Caco-2 (cell line): ENCODE measurements around the gene MLN. TPM values are rescaled to one million over a fixed set of nuclear protein-coding genes. Genes with fewer than 3 reads are reported as not detected.

Experiments used
- BruUV-seq: library from RNA; stranded (reverse); fragments of 400-500 nt; replicated peaks from 2 replicates; lab custom pipeline; 2021; lab: Mats Ljungman, UMichigan
- CTCF ChIA-PET: fragments of 300-600 bp; sonication (Branson Sonifier 250); formaldehyde crosslinking; loops from one replicate; lab custom pipeline; 2022; ENCODE audit warnings: antibody characterized with exemption; lab: Charles Lee
- POLR2A ChIA-PET: fragments of 300-600 bp; sonication (Branson Sonifier 250); formaldehyde crosslinking; loops from one replicate; lab custom pipeline; 2022; ENCODE audit warnings: antibody characterized with exemption; lab: Charles Lee
- DNase-seq, 2 experiments: peaks; one replicate each; pipeline versions ENCODE4 v3.0.0 to v3.0.0-alpha.2; 2020 to 2022
- H3K27me3 ChIP-seq: replicated peaks from 2 replicates; pipeline ENCODE4 v1.6.0; 2011; ENCODE audit warnings: low read length; ENCODE audit not compliant: control insufficient read depth, insufficient read depth
- H3K36me3 ChIP-seq: 2 replicates; pipeline ENCODE4 v1.5.1; 2011; ENCODE audit warnings: low read length; ENCODE audit not compliant: control insufficient read depth, insufficient read depth
- H3K4me1 ChIP-seq: fragments of 250-450 bp; sonication (Bioruptor Pico); 2 replicates; pipeline ENCODE4 v1.5.1; 2020; ENCODE audit warnings: mild to moderate bottlenecking
- H3K4me3 ChIP-seq: 2 replicates; pipeline ENCODE4 v1.5.1; 2011; ENCODE audit warnings: low read depth, mild to moderate bottlenecking, control low read depth, low read length
- H3K9me3 ChIP-seq: fragments of 250-450 bp; sonication (Bioruptor Pico); 2 replicates; pipeline ENCODE4 v1.5.1; 2020; ENCODE audit warnings: mild to moderate bottlenecking, moderate library complexity
- H3K27ac Mint-ChIP-seq: one replicate; pipeline ENCODE4 v1.8.0; 2022; ENCODE audit warnings: mixed read lengths; ENCODE audit not compliant: unreplicated experiment
- H3K27me3 Mint-ChIP-seq: one replicate; pipeline ENCODE4 v1.8.0; 2022; ENCODE audit warnings: mixed read lengths; ENCODE audit not compliant: insufficient read depth, unreplicated experiment
- H3K36me3 Mint-ChIP-seq: one replicate; pipeline ENCODE4 v1.8.0; 2022; ENCODE audit warnings: mild to moderate bottlenecking, mixed read lengths; ENCODE audit not compliant: insufficient read depth, unreplicated experiment
- H3K4me1 Mint-ChIP-seq: one replicate; pipeline ENCODE4 v1.8.0; 2022; ENCODE audit warnings: low read depth, mixed read lengths; ENCODE audit not compliant: unreplicated experiment
- H3K4me3 Mint-ChIP-seq: one replicate; pipeline ENCODE4 v1.8.0; 2022; ENCODE audit warnings: mild to moderate bottlenecking, moderate library complexity, mixed read lengths; ENCODE audit not compliant: unreplicated experiment
- H3K9me3 Mint-ChIP-seq: one replicate; pipeline ENCODE4 v1.8.0; 2022; ENCODE audit warnings: mixed read lengths; ENCODE audit not compliant: unreplicated experiment
- intact Hi-C: fragments of 100-400 bp; cut with micrococcal nuclease; formaldehyde crosslinking; loops from one replicate; pipeline ENCODE4 v1.10.0; 2022; ENCODE audit not compliant: unreplicated experiment
- total RNA-seq: library from RNA; stranded (reverse); gene quantifications from 2 replicates; pipeline ENCODE4 v1.2.3, GENCODE V29; 2022
- TF ChIP-seq, protein P1 (sequence below), 2 experiments: fragments of 200-600 bp in 1 of 2; IDR thresholded peaks; 1 replicate in 1 of 2; 2 replicates in 1 of 2; pipeline versions ENCODE4 v1.5.1 to v1.8.0; 2011 to 2022; ENCODE audit warnings: antibody characterized with exemption in 1 of 2, control low read depth in 1 of 2, inconsistent platforms in 1 of 2, low read depth in 1 of 2, low read length in 1 of 2, mild to moderate bottlenecking in 1 of 2, moderate library complexity in 1 of 2; ENCODE audit not compliant: insufficient read depth in 1 of 2, severe bottlenecking in 1 of 2, unreplicated experiment in 1 of 2

The MLN gene
- total RNA-seq, 1 experiment from 2014 or later = not detected

GRCh38 chr6:33839399-33840047 lies 35.7 kb upstream of the MLN start:
- H3K4me3 ChIP-seq = no peak overlapping the region
- H3K4me3 Mint-ChIP-seq = peak overlapping the region; percentile 1
- no peaks in the 10 kb centered on the region for H3K36me3 Mint-ChIP-seq
- H3K27ac Mint-ChIP-seq = peak overlapping the region; percentile 62
- POLR2A ChIA-PET = interaction anchor here (0.6 kb wide), 1 partner anchor 162 kb away, joined by 8 read pairs; no protein-coding TSS in a partner anchor
- H3K27me3 Mint-ChIP-seq = no peaks in the 10 kb centered on the region
- CTCF ChIA-PET = interaction anchor here (0.6 to 1.7 kb wide), 3 partner anchors 12 to 454 kb away, joined by 3 to 4 read pairs (median 3); partner anchors contain the start of gene UQCC2
- H3K9me3 ChIP-seq = no peaks in the 10 kb centered on the region
- H3K4me1 Mint-ChIP-seq = peaks cover 23% of the 10 kb centered on the region
- intact Hi-C loops = no loop called here
- no TSS peak for BruUV-seq
- H3K9me3 Mint-ChIP-seq = no peaks in the 10 kb centered on the region
- no peaks in the 10 kb centered on the region for H3K36me3 ChIP-seq
- H3K4me1 ChIP-seq = peaks cover 37% of the 10 kb centered on the region
- TF ChIP-seq, protein P1, sequence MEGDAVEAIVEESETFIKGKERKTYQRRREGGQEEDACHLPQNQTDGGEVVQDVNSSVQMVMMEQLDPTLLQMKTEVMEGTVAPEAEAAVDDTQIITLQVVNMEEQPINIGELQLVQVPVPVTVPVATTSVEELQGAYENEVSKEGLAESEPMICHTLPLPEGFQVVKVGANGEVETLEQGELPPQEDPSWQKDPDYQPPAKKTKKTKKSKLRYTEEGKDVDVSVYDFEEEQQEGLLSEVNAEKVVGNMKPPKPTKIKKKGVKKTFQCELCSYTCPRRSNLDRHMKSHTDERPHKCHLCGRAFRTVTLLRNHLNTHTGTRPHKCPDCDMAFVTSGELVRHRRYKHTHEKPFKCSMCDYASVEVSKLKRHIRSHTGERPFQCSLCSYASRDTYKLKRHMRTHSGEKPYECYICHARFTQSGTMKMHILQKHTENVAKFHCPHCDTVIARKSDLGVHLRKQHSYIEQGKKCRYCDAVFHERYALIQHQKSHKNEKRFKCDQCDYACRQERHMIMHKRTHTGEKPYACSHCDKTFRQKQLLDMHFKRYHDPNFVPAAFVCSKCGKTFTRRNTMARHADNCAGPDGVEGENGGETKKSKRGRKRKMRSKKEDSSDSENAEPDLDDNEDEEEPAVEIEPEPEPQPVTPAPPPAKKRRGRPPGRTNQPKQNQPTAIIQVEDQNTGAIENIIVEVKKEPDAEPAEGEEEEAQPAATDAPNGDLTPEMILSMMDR (IDR thresholded peaks at IDR 0.05; ENCODE audit: insufficient read depth in 1 of 2, low read depth in 1 of 2, low read length in 1 of 2, severe bottlenecking in 1 of 2, unreplicated experiment in 1 of 2) = no peak
- no peak for DNase-seq
- no peaks in the 10 kb centered on the region for H3K27me3 ChIP-seq

DNA sequence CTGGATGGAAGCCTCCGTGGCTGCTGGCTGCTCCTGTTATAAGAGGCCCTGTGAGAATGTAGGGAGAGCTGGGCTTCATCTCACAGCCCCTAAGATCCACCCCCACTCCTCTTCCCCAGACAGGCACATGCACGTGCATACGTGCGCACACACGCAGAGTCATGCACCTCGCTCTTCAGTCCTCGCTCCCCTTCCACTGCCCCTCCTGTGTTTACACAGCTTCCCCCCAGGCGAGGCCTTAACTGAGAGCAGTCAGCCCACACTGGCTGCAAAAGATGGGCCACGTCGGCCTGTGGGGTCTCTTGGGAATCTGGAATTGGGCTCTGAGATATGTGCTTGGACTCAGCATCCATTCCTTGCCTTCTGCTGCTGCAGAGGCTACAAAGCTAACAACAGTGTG lies 35.2 kb upstream of the MLN start:
- ChIA-PET POLR2A (no interaction called here), CTCF (interaction anchor here (0.6 to 1.7 kb wide), 2 partner anchors 13 to 374 kb away, joined by 3 to 5 read pairs; no protein-coding TSS in a partner anchor)
- no peaks in the 10 kb centered on the region for H3K27me3 ChIP-seq
- intact Hi-C loops = no loop called here
- no TSS peak for BruUV-seq
- Mint-ChIP-seq H3K4me3 (no peak overlapping the region), H3K4me1 (peaks cover 23% of the 10 kb centered on the region), H3K27me3 (no peaks in the 10 kb centered on the region), H3K27ac (peak overlapping the region; percentile 62), H3K9me3 (no peaks in the 10 kb centered on the region), H3K36me3 (no peaks in the 10 kb centered on the region)
- H3K9me3 ChIP-seq = no peaks in the 10 kb centered on the region
- DNase-seq = no peak
- peaks cover 37% of the 10 kb centered on the region for H3K4me1 ChIP-seq
- H3K36me3 ChIP-seq = no peaks in the 10 kb centered on the region
- H3K4me3 ChIP-seq = no peak overlapping the region
- TF ChIP-seq, protein P1 (IDR thresholded peaks at IDR 0.05; ENCODE audit: insufficient read depth in 1 of 2, low read depth in 1 of 2, low read length in 1 of 2, severe bottlenecking in 1 of 2, unreplicated experiment in 1 of 2) = no peak

- intact Hi-C loops = no loop called here
- Histone ChIP-seq H3K9me3 (no peaks in the 10 kb centered on the region), H3K36me3 (no peaks in the 10 kb centered on the region), H3K27me3 (no peaks in the 10 kb centered on the region), H3K4me1 (peaks cover 37% of the 10 kb centered on the region), H3K4me3 (no peak overlapping the region)
- DNase-seq = no peak
- ChIA-PET POLR2A (no interaction called here), CTCF (interaction anchor here (0.6 kb wide), 1 partner anchor 375 kb away, joined by 5 read pairs; no protein-coding TSS in a partner anchor)
- no TSS peak for BruUV-seq
- TF ChIP-seq, protein P1 (IDR thresholded peaks at IDR 0.05; ENCODE audit: insufficient read depth in 1 of 2, low read depth in 1 of 2, low read length in 1 of 2, severe bottlenecking in 1 of 2, unreplicated experiment in 1 of 2) = no peak
- Mint-ChIP-seq H3K4me3 (no peak overlapping the region), H3K9me3 (no peaks in the 10 kb centered on the region), H3K27me3 (no peaks in the 10 kb centered on the region), H3K4me1 (peaks cover 23% of the 10 kb centered on the region), H3K36me3 (no peaks in the 10 kb centered on the region), H3K27ac (peak overlapping the region; percentile 37)
Measured at GRCh38 chr6:33837971-33838665, 34.3 kb upstream of the MLN start.
